ENCODE data around the gene INPP5A.
"Not testable (repeated sequence)": the region's sequence is repeated elsewhere in the genome, so short reads cannot be mapped to it uniquely, and the experiment has no call there.

Gene INPP5A

DNA sequence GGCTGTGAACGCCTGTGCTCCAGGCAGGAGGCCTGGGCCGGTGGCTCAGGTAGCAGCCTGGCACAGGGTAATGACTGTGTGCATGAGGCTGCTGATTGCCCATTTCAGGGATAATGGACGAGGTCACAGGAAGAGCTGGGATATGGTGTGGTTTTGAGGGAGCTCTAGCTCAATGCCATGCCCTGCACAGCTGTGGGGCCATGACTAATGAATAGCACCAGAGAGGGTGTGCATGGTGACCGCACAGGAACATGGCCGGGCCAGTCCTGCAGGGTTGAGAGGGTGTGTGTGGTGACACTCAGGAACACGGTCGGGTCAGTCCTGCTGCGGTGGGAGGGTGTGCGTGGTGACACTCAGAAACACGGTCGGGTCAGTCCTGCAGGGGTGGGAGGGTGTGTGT is 226.5 kb downstream of the INPP5A start:
- Histone ChIP-seq H3K36me3 (replicated peaks) (no peaks in the 10 kb centered on the region), H3K27me3 (replicated peaks) (no peaks in the 10 kb centered on the region), H3K4me3 (ENCODE audit: low read depth, low read length) (no peak overlapping the region), H3K27ac (no peak overlapping the region)
- DNase-seq, result no peak
- TF ChIP-seq, protein P1, sequence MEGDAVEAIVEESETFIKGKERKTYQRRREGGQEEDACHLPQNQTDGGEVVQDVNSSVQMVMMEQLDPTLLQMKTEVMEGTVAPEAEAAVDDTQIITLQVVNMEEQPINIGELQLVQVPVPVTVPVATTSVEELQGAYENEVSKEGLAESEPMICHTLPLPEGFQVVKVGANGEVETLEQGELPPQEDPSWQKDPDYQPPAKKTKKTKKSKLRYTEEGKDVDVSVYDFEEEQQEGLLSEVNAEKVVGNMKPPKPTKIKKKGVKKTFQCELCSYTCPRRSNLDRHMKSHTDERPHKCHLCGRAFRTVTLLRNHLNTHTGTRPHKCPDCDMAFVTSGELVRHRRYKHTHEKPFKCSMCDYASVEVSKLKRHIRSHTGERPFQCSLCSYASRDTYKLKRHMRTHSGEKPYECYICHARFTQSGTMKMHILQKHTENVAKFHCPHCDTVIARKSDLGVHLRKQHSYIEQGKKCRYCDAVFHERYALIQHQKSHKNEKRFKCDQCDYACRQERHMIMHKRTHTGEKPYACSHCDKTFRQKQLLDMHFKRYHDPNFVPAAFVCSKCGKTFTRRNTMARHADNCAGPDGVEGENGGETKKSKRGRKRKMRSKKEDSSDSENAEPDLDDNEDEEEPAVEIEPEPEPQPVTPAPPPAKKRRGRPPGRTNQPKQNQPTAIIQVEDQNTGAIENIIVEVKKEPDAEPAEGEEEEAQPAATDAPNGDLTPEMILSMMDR (IDR thresholded peaks at IDR 0.05; ENCODE audit: low read depth, low read length, missing control alignments), result no peak
- in situ Hi-C loops (cut with HindIII; ENCODE audit: low pct_ligation_motif_present, low sequenced_read_pairs), result no loop called here

DNA sequence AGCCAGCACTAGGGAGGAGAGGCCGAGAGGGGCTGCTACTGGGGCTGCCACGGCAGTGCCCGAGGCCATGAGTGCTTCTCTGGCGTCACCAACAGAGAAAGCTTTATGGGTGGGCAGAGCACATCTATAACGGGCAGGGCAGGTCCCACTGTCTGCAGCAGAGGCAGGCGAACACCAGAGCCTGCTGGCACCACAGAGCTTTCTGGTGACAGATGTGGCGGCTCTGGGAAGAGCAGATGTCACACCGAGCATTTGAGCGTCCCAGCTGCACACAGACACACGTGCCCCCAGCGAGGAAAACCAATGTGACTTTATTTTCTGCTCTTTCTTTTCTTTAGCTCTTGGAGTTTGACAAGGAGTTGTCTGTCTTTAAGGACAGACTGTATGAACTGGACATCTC is 227.8 kb downstream of the INPP5A start:
- Histone ChIP-seq H3K27ac (no peak overlapping the region), H3K4me3 (ENCODE audit: low read depth, low read length) (no peak overlapping the region), H3K27me3 (replicated peaks) (no peaks in the 10 kb centered on the region), H3K36me3 (replicated peaks) (no peaks in the 10 kb centered on the region)
- TF ChIP-seq, protein P1 (IDR thresholded peaks at IDR 0.05; ENCODE audit: low read depth, low read length, missing control alignments), result no peak
- in situ Hi-C loops (cut with HindIII; ENCODE audit: low pct_ligation_motif_present, low sequenced_read_pairs), result no loop called here
- no peak for DNase-seq

DNA sequence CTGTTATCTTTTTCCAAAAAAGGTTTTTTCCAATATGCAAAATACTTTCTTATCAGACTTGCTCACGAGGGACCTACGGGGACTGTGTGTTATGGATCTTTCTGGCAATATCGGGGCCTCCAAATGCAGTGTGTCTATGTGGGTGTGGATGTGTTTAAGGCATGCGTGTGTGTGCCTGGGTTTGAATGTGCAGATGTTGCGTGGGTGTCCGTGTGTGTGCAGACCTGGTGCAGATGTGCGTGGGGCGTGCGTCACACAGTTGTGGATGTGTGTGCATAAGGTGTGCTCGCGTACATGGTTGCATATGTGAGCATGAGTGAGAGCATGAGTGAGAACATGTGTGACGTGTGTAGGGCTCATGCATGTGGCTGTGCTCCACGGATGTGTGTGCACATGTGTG is 228.7 kb downstream of the INPP5A start:
- Histone ChIP-seq H3K27me3 (replicated peaks) (no peaks in the 10 kb centered on the region), H3K36me3 (replicated peaks) (peaks cover 3% of the 10 kb centered on the region), H3K27ac (no peak overlapping the region), H3K4me3 (ENCODE audit: low read depth, low read length) (no peak overlapping the region)
- TF ChIP-seq, protein P1 (IDR thresholded peaks at IDR 0.05; ENCODE audit: low read depth, low read length, missing control alignments), result no peak
- in situ Hi-C loops (cut with HindIII; ENCODE audit: low pct_ligation_motif_present, low sequenced_read_pairs), result no loop called here
- no peak for DNase-seq

DNA sequence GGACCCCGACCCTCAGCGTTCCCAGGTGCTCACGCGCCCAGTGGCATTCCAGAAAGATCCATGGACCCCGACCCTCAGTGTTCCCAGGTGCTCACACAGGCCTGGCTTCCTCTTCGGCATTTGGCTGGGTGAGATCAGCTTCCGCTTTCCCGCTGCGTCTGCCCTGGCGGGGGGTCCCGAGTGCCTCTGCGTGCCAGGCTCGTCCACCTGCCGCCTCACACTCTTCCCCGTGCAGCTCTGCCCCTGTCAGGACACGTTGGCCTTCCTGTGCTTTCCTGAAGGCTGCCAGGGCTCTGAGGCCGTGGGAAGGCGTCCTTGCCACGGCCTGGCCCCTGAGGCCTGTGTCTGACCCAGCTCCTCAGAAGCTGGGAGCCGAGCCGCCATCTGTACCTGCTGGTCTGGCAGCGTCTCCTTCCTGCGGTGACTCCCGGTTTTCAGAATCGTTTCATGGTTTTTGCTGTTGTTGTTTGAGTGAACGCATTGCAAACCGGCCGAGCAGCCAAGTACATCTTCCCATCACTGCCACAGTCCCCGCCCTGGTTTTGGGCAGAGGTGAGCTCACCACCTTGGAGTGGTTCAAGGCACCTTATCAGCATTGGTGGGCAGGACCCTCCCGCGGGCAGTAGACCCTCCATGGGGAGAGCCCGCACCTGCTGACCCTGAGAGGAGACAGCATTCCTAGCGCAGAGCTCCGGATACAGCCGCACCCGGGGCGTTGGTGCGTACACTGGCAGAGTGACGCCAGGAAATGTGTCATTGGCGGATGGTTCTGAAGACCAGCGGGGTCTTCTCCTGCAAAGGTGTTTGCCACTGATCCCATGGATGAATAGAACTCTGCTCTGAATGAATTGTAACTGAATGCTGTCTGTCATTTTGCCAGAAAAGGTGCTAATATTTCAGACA is 231.0 kb downstream of the INPP5A start:
- in situ Hi-C loops (cut with HindIII; ENCODE audit: low pct_ligation_motif_present, low sequenced_read_pairs), result no loop called here
- H3K36me3 ChIP-seq (replicated peaks), result peaks cover 3% of the 10 kb centered on the region

GRCh38 chr10:132770061-132771021 is 232.8 kb downstream of the INPP5A start:
- Histone ChIP-seq H3K27ac (no peak overlapping the region), H3K4me3 (ENCODE audit: low read depth, low read length) (no peak overlapping the region), H3K36me3 (replicated peaks) (peaks cover 3% of the 10 kb centered on the region), H3K27me3 (replicated peaks) (no peaks in the 10 kb centered on the region)
- TF ChIP-seq, protein P1 (IDR thresholded peaks at IDR 0.05; ENCODE audit: low read depth, low read length, missing control alignments), result no peak
- in situ Hi-C loops (cut with HindIII; ENCODE audit: low pct_ligation_motif_present, low sequenced_read_pairs), result no loop called here
- no peak for DNase-seq

More for the DNA sequence above, 231.0 kb downstream of the INPP5A start:
- no peak for DNase-seq
- TF ChIP-seq, protein P1 (IDR thresholded peaks at IDR 0.05; ENCODE audit: low read depth, low read length, missing control alignments), result no peak
- Histone ChIP-seq H3K27ac (no peak overlapping the region), H3K4me3 (ENCODE audit: low read depth, low read length) (no peak overlapping the region), H3K27me3 (replicated peaks) (no peaks in the 10 kb centered on the region)

DNA sequence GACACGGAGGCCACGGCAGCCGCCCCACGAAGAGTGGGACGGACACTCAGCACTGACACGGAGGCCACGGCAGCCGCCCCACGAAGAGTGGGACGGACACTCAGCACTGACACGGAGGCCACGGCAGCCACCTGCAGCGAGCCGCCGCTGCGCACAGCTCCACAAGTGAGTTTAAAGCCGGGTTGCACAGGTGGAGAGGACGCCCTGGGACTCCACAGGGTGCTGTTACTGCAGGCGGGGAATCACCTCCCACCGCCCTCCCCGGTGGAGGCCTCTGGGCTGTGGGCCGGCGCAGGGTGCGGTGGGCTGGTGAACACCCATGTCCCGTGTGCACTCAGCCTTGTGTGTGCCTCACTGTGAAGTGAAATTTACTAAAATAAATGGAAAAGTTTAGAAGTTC is 235.2 kb downstream of the INPP5A start:
- H3K27me3 ChIP-seq (replicated peaks); H3K27ac ChIP-seq; H3K4me3 ChIP-seq (ENCODE audit: low read depth, low read length); H3K36me3 ChIP-seq (replicated peaks); in situ Hi-C loops (cut with HindIII; ENCODE audit: low pct_ligation_motif_present, low sequenced_read_pairs); DNase-seq: not testable (repeated sequence)
